Activated CD8-positive, alpha-beta T cell treated with anti-CD3 and anti-CD28 coated beads for 36 hours (primary cell): ENCODE data around the gene CENPP. TPM values are rescaled to one million over a fixed set of nuclear protein-coding genes. Genes with fewer than 3 reads are reported as not detected.

ENCODE experiments used
- ATAC-seq: fragments of 200-7000 bp; cut with Tn5 transposase; one replicate; pipeline ENCODE4 v1.10.0; 2021; ENCODE audit warnings: mild to moderate bottlenecking, moderate library complexity
- CTCF ChIA-PET: fragments of 350-600 bp; sonication (Branson Sonifier 250); formaldehyde crosslinking; loops from one replicate; lab custom pipeline; 2021; ENCODE audit warnings: antibody characterized with exemption; lab: Charles Lee
- POLR2A ChIA-PET: fragments of 350-600 bp; sonication (Branson Sonifier 250); formaldehyde crosslinking; loops from one replicate; lab custom pipeline; 2021; ENCODE audit warnings: antibody characterized with exemption; lab: Charles Lee
- DNase-seq: peaks from one replicate; pipeline ENCODE4 v3.0.0-alpha.2; 2020
- H3K27ac Mint-ChIP-seq: one replicate; pipeline ENCODE4 v1.8.0; 2021; ENCODE audit warnings: mild to moderate bottlenecking, mixed read lengths
- H3K27me3 Mint-ChIP-seq: one replicate; pipeline ENCODE4 v1.8.0; 2021; ENCODE audit warnings: mixed read lengths
- H3K36me3 Mint-ChIP-seq: one replicate; pipeline ENCODE4 v1.8.0; 2021; ENCODE audit warnings: low read depth, mixed read lengths
- H3K4me1 Mint-ChIP-seq: one replicate; pipeline ENCODE4 v1.8.0; 2021; ENCODE audit warnings: low read depth, mixed read lengths
- H3K4me3 Mint-ChIP-seq: one replicate; pipeline ENCODE4 v1.8.0; 2021; ENCODE audit warnings: mild to moderate bottlenecking, moderate library complexity, mixed read lengths
- H3K9me3 Mint-ChIP-seq: one replicate; pipeline ENCODE4 v1.8.0; 2021; ENCODE audit warnings: mixed read lengths
- intact Hi-C: fragments of 100-400 bp; cut with micrococcal nuclease; formaldehyde crosslinking; loops from one replicate; pipeline ENCODE4 v1.10.0; 2022
- total RNA-seq, 2 experiments: library from RNA; stranded (reverse); gene quantifications; one replicate each; pipeline ENCODE4 v1.2.3, GENCODE V29; 2021
- TF ChIP-seq, protein P1 (sequence below): fragments of 200-600 bp; IDR thresholded peaks from one replicate; pipeline ENCODE4 v1.8.0; 2022; ENCODE audit warnings: antibody characterized with exemption, mild to moderate bottlenecking

CENPP gene
- total RNA-seq, 2 experiments from 2014 or later = 22.5 to 28.7 TPM

DNA sequence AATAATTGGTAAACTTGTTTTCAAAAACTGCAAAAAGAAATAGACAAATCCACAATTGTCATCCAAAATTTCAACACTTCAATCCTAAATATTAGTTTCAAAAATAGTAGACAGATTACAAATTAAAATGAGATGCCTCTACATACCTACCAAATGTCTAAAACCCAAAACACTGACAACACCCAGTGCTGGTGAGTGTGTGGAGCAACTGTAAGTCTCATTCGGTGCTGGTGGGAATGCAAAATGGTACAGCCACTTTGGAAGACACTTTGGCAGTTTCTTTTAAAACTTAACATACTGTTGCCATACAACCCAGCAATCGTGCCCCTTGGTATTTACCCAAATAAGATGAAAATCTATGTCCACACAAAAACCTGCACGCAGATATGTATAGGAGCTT, 203.4 kb downstream of the CENPP start:
- no peaks in the 10 kb centered on the region for H3K4me1 Mint-ChIP-seq
- peaks cover 2% of the 10 kb centered on the region for H3K9me3 Mint-ChIP-seq
- DNase-seq (no peak), ATAC-seq (no peak)
- H3K36me3 Mint-ChIP-seq = peaks cover 1% of the 10 kb centered on the region
- no peaks in the 10 kb centered on the region for H3K27me3 Mint-ChIP-seq
- no peak overlapping the region for H3K4me3 Mint-ChIP-seq
- intact Hi-C loops = no loop called here
- no peak overlapping the region for H3K27ac Mint-ChIP-seq
- TF ChIP-seq, protein P1, sequence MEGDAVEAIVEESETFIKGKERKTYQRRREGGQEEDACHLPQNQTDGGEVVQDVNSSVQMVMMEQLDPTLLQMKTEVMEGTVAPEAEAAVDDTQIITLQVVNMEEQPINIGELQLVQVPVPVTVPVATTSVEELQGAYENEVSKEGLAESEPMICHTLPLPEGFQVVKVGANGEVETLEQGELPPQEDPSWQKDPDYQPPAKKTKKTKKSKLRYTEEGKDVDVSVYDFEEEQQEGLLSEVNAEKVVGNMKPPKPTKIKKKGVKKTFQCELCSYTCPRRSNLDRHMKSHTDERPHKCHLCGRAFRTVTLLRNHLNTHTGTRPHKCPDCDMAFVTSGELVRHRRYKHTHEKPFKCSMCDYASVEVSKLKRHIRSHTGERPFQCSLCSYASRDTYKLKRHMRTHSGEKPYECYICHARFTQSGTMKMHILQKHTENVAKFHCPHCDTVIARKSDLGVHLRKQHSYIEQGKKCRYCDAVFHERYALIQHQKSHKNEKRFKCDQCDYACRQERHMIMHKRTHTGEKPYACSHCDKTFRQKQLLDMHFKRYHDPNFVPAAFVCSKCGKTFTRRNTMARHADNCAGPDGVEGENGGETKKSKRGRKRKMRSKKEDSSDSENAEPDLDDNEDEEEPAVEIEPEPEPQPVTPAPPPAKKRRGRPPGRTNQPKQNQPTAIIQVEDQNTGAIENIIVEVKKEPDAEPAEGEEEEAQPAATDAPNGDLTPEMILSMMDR = no peak
- POLR2A ChIA-PET = no interaction called here
- CTCF ChIA-PET = no interaction called here

DNA sequence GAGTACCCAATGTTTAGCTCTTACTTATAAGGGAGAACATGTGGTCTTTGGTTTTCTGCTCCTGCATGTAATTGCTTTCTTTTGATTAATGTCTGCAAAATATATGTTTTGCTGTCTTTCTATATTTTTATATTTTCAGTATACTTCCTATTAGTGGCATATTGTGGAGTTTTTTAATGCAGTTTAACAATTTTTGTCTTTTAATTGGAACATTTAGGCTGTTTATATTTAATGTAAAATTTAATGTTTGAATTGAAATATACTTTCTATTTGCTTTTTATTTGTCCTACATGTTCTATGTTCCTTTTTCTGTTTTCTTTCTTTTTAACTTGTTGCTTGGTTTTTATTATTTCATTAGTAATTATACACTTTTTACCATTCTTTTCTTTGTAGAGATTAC, 205.1 kb downstream of the CENPP start:
- peaks cover 1% of the 10 kb centered on the region for H3K36me3 Mint-ChIP-seq
- no peak overlapping the region for H3K4me3 Mint-ChIP-seq
- intact Hi-C loops = no loop called here
- DNase-seq (no peak), ATAC-seq (no peak)
- TF ChIP-seq, protein P1 = no peak
- POLR2A ChIA-PET = no interaction called here
- H3K27me3 Mint-ChIP-seq = no peaks in the 10 kb centered on the region
- no peaks in the 10 kb centered on the region for H3K4me1 Mint-ChIP-seq
- H3K9me3 Mint-ChIP-seq = peaks cover 2% of the 10 kb centered on the region
- no peak overlapping the region for H3K27ac Mint-ChIP-seq
- CTCF ChIA-PET = no interaction called here

DNA sequence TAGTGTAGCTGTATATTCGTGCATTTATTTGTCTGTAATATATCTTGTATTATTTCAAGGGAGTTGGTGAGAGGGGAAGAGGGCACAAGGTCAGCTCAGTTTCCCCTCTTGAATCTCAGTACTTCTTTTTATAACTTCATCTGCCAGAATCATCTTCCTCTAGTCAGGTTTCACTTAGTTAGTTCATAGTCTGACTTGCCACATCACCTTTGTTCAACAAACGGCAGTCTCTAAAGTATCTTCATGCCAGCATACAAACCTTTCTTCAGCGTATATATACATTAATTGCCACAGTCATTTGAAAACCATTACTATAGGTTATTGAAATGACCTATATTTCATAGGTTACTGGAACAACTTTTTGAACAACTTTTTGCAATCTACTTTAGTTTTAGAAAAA, 208.5 kb downstream of the CENPP start:
- no peak overlapping the region for H3K4me3 Mint-ChIP-seq
- H3K27me3 Mint-ChIP-seq = no peaks in the 10 kb centered on the region
- TF ChIP-seq, protein P1 = no peak
- no peak overlapping the region for H3K27ac Mint-ChIP-seq
- POLR2A ChIA-PET = no interaction called here
- H3K9me3 Mint-ChIP-seq = peaks cover 2% of the 10 kb centered on the region
- intact Hi-C loops = no loop called here
- H3K4me1 Mint-ChIP-seq = no peaks in the 10 kb centered on the region
- peaks cover 1% of the 10 kb centered on the region for H3K36me3 Mint-ChIP-seq
- ATAC-seq (no peak), DNase-seq (no peak)
- CTCF ChIA-PET = no interaction called here

DNA sequence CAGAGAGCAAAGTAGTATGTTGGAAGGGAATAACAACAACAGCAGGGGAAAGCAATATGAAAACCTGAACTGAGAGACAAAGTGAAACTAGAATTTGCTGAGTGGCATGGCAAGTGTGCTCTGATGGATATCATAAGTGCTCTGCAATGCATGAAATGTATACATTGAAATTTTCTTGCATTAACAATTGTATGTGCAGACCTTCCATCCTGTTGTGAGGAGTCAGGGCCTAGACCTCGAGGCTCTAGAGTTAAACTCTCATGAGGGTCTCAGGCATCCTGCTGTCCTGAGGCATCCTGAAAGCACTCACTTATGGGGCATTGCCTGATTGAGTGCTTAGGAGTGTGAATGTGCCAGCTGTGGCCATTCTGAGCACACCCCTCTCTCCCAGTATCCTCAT, 208.9 kb downstream of the CENPP start:
- intact Hi-C loops = no loop called here
- POLR2A ChIA-PET = no interaction called here
- Mint-ChIP-seq H3K27ac (no peak overlapping the region), H3K9me3 (peaks cover 2% of the 10 kb centered on the region), H3K36me3 (peaks cover 1% of the 10 kb centered on the region), H3K4me1 (no peaks in the 10 kb centered on the region), H3K27me3 (no peaks in the 10 kb centered on the region), H3K4me3 (no peak overlapping the region)
- CTCF ChIA-PET = no interaction called here
- TF ChIP-seq, protein P1 = no peak
- no peak for ATAC-seq
- DNase-seq = no peak

DNA sequence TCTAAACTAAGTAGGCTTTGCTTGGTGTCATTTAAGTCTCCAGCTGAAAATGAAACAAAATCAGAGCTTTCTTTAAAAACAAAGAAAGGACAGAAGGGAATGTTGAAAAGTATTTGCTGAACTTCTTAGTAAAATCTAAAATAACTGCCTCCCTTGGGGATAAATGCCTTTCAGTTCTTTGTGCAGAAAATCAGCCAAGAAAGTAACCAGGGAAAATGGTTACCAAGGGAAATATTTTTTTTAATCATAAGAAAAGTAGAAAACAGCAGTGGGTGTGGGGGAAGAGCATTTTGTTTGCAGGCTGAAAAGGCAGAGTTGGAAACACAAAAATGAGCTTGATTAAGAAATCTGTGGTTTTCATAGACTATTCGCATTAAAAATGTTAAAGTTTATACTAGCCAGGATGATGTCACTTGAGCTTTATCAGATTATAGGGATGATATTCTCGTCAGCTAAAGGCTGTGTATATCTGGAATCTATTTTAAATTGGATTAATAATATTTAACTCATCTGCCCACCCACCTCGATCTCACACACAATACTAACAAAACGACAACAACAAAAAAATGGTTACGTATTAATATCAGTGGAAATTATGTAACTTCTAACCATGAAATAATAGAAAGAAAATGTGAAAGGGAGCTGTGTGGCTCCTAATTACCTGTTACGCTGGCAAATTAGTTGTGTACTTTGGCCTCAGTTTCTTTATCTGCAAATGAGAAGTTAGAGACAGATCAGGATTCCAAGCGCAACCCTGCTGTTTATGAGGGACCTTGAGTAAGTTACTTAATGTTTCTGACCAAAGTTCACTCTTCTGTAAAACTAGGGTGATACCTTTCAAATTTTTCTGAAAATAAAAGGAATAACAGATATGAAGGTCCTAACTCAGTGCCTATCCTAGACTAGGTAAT, 210.4 kb downstream of the CENPP start, which contains the start of gene ECM2:
ECM2 (minus strand) TSS at position 51 of the 911 bp plus-strand sequence. CDS start 13,124 bp downstream, outside the sequence.
- no peaks in the 10 kb centered on the region for H3K27me3 Mint-ChIP-seq
- DNase-seq = no peak
- no peak for ATAC-seq
- intact Hi-C loops = no loop called here
- no peaks in the 10 kb centered on the region for H3K4me1 Mint-ChIP-seq
- peaks cover 1% of the 10 kb centered on the region for H3K36me3 Mint-ChIP-seq
- ChIA-PET CTCF (no interaction called here), POLR2A (no interaction called here)
- H3K27ac Mint-ChIP-seq = no peak within 1 kb of the TSS
- TF ChIP-seq, protein P1 = no peak
- peaks cover 2% of the 10 kb centered on the region for H3K9me3 Mint-ChIP-seq
- no peak within 1 kb of the TSS for H3K4me3 Mint-ChIP-seq
